ENCODE results near the gene HABP2. TPM values are rescaled to one million over a fixed set of nuclear protein-coding genes. Genes with fewer than 3 reads are reported as not detected.

HABP2 gene
- total RNA-seq, 1 experiment from 2014 or later, result not detected

- ChIA-PET POLR2A (ENCODE audit: unreplicated experiment) (no interaction called here), CTCF (no interaction called here)
- no peaks in the 10 kb centered on the region for H4K20me1 ChIP-seq (ENCODE audit: low read length)
- no peaks in the 10 kb centered on the region for H3K79me2 ChIP-seq (ENCODE audit: low read length)
- H3K4me2 ChIP-seq (ENCODE audit: low read length), result no peak overlapping the region
- no TSS peak for BruUV-seq (replicated peaks)
- H3K9ac ChIP-seq (ENCODE audit: low read length), result no peak overlapping the region
- no peak for TF ChIP-seq CTCF (conservative IDR thresholded peaks at IDR 0.05; ENCODE audit: low read depth, low read length)
- no peak overlapping the region for H3K27ac ChIP-seq (ENCODE audit: low read length)
- H3F3A ChIP-seq (ENCODE audit: low read length, unreplicated experiment), result no peaks in the 10 kb centered on the region
- H3K36me3 ChIP-seq (ENCODE audit: low read depth, low read length), result no peaks in the 10 kb centered on the region
- no peak overlapping the region for H3K4me3 ChIP-seq (ENCODE audit: low read length)
- no peaks in the 10 kb centered on the region for H3K9me2 ChIP-seq (replicated peaks; ENCODE audit: low read length)
- H3K27me3 ChIP-seq (ENCODE audit: low read length), result peaks cover 4% of the 10 kb centered on the region; the same call in 1 of the 2 replicates
- ATAC-seq (no peak), DNase-seq (no peak)
- H3K4me1 ChIP-seq (ENCODE audit: insufficient read depth, low read length), result no peaks in the 10 kb centered on the region
- intact Hi-C loops (cut with micrococcal nuclease), result no loop called here
- no peak overlapping the region for H2AFZ ChIP-seq (ENCODE audit: low read length)
- H3K9me3 ChIP-seq (ENCODE audit: low read length), result no peaks in the 10 kb centered on the region
Observed at GRCh38 chr10:113569576-113569975, 16.7 kb downstream of the HABP2 start.

GRCh38 chr10:113572520-113573290 lies 19.9 kb downstream of the HABP2 start:
- Histone ChIP-seq H3K79me2 (ENCODE audit: low read length) (no peaks in the 10 kb centered on the region), H3K27ac (ENCODE audit: low read length) (no peak overlapping the region), H3K9me2 (replicated peaks; ENCODE audit: low read length) (no peaks in the 10 kb centered on the region), H3K4me1 (ENCODE audit: insufficient read depth, low read length) (no peaks in the 10 kb centered on the region), H3K4me3 (ENCODE audit: low read length) (no peak overlapping the region), H4K20me1 (ENCODE audit: low read length) (no peaks in the 10 kb centered on the region), H3K36me3 (ENCODE audit: low read depth, low read length) (no peaks in the 10 kb centered on the region), H2AFZ (ENCODE audit: low read length) (no peak overlapping the region), H3K4me2 (ENCODE audit: low read length) (no peak overlapping the region), H3K9ac (ENCODE audit: low read length) (no peak overlapping the region), H3K27me3 (ENCODE audit: low read length) (peaks cover 4% of the 10 kb centered on the region; the same call in 1 of the 2 replicates), H3F3A (ENCODE audit: low read length, unreplicated experiment) (no peaks in the 10 kb centered on the region), H3K9me3 (ENCODE audit: low read length) (no peaks in the 10 kb centered on the region)
- DNase-seq, result no peak
- intact Hi-C loops (cut with micrococcal nuclease), result no loop called here
- no peak for TF ChIP-seq EZH2 (IDR thresholded peaks at IDR 0.05; ENCODE audit: low read length, unreplicated experiment)
- no peak for TF ChIP-seq EZH2phosphoT487 (IDR thresholded peaks at IDR 0.05; ENCODE audit: borderline replicate concordance, low read length)
- no peak for TF ChIP-seq CTCF (conservative IDR thresholded peaks at IDR 0.05; ENCODE audit: low read depth, low read length)
- CTCF ChIA-PET, result no interaction called here
- no TSS peak for BruUV-seq (replicated peaks)
- ATAC-seq, result no peak
- POLR2A ChIA-PET (ENCODE audit: unreplicated experiment), result no interaction called here

- no peak overlapping the region for H3K27ac ChIP-seq (ENCODE audit: low read length)
- ATAC-seq (no peak), DNase-seq (no peak)
- intact Hi-C loops (cut with micrococcal nuclease), result no loop called here
- no peak for TF ChIP-seq EZH2phosphoT487 (IDR thresholded peaks at IDR 0.05; ENCODE audit: borderline replicate concordance, low read length)
- no peak for TF ChIP-seq EZH2 (IDR thresholded peaks at IDR 0.05; ENCODE audit: low read length, unreplicated experiment)
- TF ChIP-seq CTCF (conservative IDR thresholded peaks at IDR 0.05; ENCODE audit: low read depth, low read length), result no peak
- ChIA-PET CTCF (no interaction called here), POLR2A (ENCODE audit: unreplicated experiment) (no interaction called here)
- H3K9ac ChIP-seq (ENCODE audit: low read length), result no peak overlapping the region
- H3F3A ChIP-seq (ENCODE audit: low read length, unreplicated experiment), result no peaks in the 10 kb centered on the region
- H3K4me1 ChIP-seq (ENCODE audit: insufficient read depth, low read length), result no peaks in the 10 kb centered on the region
- H3K4me2 ChIP-seq (ENCODE audit: low read length), result no peak overlapping the region
- H3K9me3 ChIP-seq (ENCODE audit: low read length), result no peaks in the 10 kb centered on the region
- H3K4me3 ChIP-seq (ENCODE audit: low read length), result no peak overlapping the region
- no peaks in the 10 kb centered on the region for H3K9me2 ChIP-seq (replicated peaks; ENCODE audit: low read length)
- no peak overlapping the region for H2AFZ ChIP-seq (ENCODE audit: low read length)
- H3K79me2 ChIP-seq (ENCODE audit: low read length), result no peaks in the 10 kb centered on the region
- H3K36me3 ChIP-seq (ENCODE audit: low read depth, low read length), result no peaks in the 10 kb centered on the region
- no peaks in the 10 kb centered on the region for H4K20me1 ChIP-seq (ENCODE audit: low read length)
- BruUV-seq (replicated peaks), result no TSS peak
- peaks cover 4% of the 10 kb centered on the region; the same call in 1 of the 2 replicates for H3K27me3 ChIP-seq (ENCODE audit: low read length)
Observed at GRCh38 chr10:113573368-113573767, 20.5 kb downstream of the HABP2 start.

Data from PC-3 (cell line).